Panc1 (cell line): ENCODE data around the gene DIP2C. TPM values are rescaled to one million over a fixed set of nuclear protein-coding genes. Genes with fewer than 3 reads are reported as not detected.

Experiments used
- ATAC-seq: fragments of 200-7000 bp; cut with Tn5 transposase; 2 replicates; pipeline ENCODE4 v1.9.1; 2020; ENCODE audit warnings: mild to moderate bottlenecking, moderate library complexity
- BruUV-seq: library from RNA; stranded (reverse); fragments of 400-500 nt; replicated peaks from 2 replicates; lab custom pipeline; 2021; lab: Mats Ljungman, UMichigan
- CTCF ChIA-PET: fragments of 300-600 bp; sonication (Branson Sonifier 250); formaldehyde crosslinking; loops from one replicate; lab custom pipeline; 2022; ENCODE audit warnings: antibody characterized with exemption; lab: Charles Lee
- POLR2A ChIA-PET: fragments of 300-600 bp; sonication (Branson Sonifier 250); formaldehyde crosslinking; loops from one replicate; lab custom pipeline; 2022; ENCODE audit warnings: antibody characterized with exemption; lab: Charles Lee
- DNase-seq: peaks from one replicate; pipeline ENCODE4 v3.0.0-alpha.2; 2010; ENCODE audit warnings: low read depth, low spot score
- H3K27ac ChIP-seq: 2 replicates; pipeline ENCODE4 v1.5.1; 2011; ENCODE audit warnings: mild to moderate bottlenecking, low read length, inconsistent platforms
- H3K27me3 ChIP-seq: fragments of 200-500 bp; sonication (Bioruptor generic); 2 replicates; pipeline ENCODE4 v1.6.0; 2014; ENCODE audit warnings: low read length, inconsistent platforms; ENCODE audit not compliant: control insufficient read depth, insufficient read depth
- H3K36me3 ChIP-seq: fragments of 200-500 bp; sonication (Bioruptor generic); 2 replicates; pipeline ENCODE4 v1.5.1; 2014; ENCODE audit warnings: inconsistent platforms, mild to moderate bottlenecking, low read length, moderate library complexity; ENCODE audit not compliant: control insufficient read depth, insufficient read depth
- H3K4me1 ChIP-seq: 2 replicates; pipeline ENCODE4 v1.5.1; 2011; ENCODE audit warnings: inconsistent platforms, mild to moderate bottlenecking, low read length, moderate library complexity; ENCODE audit not compliant: control insufficient read depth, insufficient read depth
- H3K4me3 ChIP-seq, 2 experiments: 2 replicates each; pipeline ENCODE4 v1.5.1; 2011 to 2012; ENCODE audit warnings: low read depth in 2 of 2, low read length in 2 of 2, mild to moderate bottlenecking in 2 of 2, inconsistent platforms in 1 of 2, moderate library complexity in 1 of 2
- H3K9me3 ChIP-seq: fragments of 200-500 bp; sonication (Bioruptor generic); 2 replicates; pipeline ENCODE4 v1.5.1; 2014; ENCODE audit warnings: low read depth, mild to moderate bottlenecking, inconsistent platforms, low read length, moderate library complexity; ENCODE audit not compliant: control insufficient read depth, insufficient read depth
- POLR2AphosphoS5 ChIP-seq: IDR thresholded peaks from 2 replicates; pipeline ENCODE4 v1.6.1; 2012; ENCODE audit warnings: mild to moderate bottlenecking, low read depth, low read length, moderate library complexity
- SIN3A ChIP-seq: IDR thresholded peaks from 2 replicates; pipeline ENCODE4 v1.6.1; 2012; ENCODE audit warnings: low read depth, mild to moderate bottlenecking, low read length, moderate library complexity, borderline replicate concordance; ENCODE audit not compliant: insufficient read depth
- TCF7L2 ChIP-seq: IDR thresholded peaks from 2 replicates; pipeline ENCODE4 v1.6.1; 2011; ENCODE audit warnings: mild to moderate bottlenecking, low read depth, low read length, inconsistent platforms
- in situ Hi-C: cut with HindIII; loops from 2 replicates; pipeline ENCODE4 v1.10.0; 2016; ENCODE audit warnings: low sequenced_read_pairs, low pct_unique_long_range_greater_than_20kb
- intact Hi-C: fragments of 100-400 bp; cut with micrococcal nuclease; formaldehyde crosslinking; loops from one replicate; pipeline ENCODE4 v1.10.0; 2022; ENCODE audit not compliant: unreplicated experiment
- total RNA-seq: library from RNA; stranded (reverse); gene quantifications from one replicate; pipeline ENCODE4 v1.2.1, GENCODE V29; 2021; ENCODE audit not compliant: unreplicated experiment
- TF ChIP-seq, protein P1 (sequence below): fragments of 450-650 bp; IDR thresholded peaks from 2 replicates; pipeline ENCODE4 v1.5.1; 2017; ENCODE audit warnings: mild to moderate bottlenecking
- TF ChIP-seq, protein P2 (sequence below), 2 experiments: IDR thresholded peaks; 2 replicates each; pipeline ENCODE4 v1.6.1; 2011 to 2012; ENCODE audit warnings: low read depth in 2 of 2, control low read depth in 1 of 2, low read length in 1 of 2, mild to moderate bottlenecking in 1 of 2, moderate library complexity in 1 of 2; ENCODE audit not compliant: insufficient read depth in 1 of 2

The DIP2C gene
- total RNA-seq, 1 experiment from 2014 or later: 13.2 TPM

DNA sequence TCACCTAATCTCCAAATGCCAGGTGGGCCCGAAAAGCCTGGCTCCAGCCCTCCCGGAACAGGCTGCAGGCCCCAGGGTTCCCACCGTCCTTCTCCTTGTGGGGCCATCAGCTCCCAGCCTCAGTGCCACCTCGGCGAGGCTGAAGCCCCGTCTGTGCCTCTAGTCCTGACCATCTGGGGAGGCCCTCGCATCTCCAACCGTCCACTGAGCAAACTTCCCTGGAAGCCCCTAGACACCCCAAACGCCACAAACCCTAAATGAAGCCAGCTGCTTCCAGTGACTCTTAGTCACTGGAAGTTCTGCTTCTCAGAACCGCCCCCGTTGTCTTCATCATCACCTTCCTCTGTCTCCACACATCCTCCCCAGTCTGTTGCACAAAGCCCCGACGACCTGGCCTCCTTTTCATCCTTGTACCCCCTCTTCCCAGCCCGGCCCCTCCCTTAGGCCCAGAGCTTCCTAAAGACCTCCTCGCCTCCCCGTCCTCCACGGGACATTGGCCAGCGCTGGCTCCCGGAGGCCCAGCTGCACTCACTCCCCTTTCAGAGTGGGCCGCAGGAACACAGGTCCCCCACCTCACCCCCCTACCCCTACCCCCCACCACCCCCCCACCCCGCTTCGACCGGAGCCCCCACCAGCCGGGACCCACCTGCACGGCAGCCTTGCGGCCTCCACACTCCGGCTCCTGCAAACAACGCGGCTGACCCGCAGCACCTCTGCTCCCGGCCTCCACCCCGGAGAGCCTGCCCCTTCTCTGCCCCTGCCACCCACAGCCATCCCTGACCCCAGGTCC, 1.1 kb upstream of the DIP2C start:
- H3K36me3 ChIP-seq: no peaks in the 10 kb centered on the region
- ChIA-PET POLR2A (interaction anchor here (0.8 kb wide), 1 partner anchor 22 kb away, joined by 4 read pairs; no protein-coding TSS in a partner anchor), CTCF (no interaction called here)
- no peak for ATAC-seq
- H3K4me3 ChIP-seq: peak overlapping the region; percentile 37 to 59
- H3K27ac ChIP-seq: peak overlapping the region; percentile 57; the same call in 1 of the 2 replicates
- in situ Hi-C loops: no loop called here
- no TSS peak for BruUV-seq
- TF ChIP-seq, protein P1, sequence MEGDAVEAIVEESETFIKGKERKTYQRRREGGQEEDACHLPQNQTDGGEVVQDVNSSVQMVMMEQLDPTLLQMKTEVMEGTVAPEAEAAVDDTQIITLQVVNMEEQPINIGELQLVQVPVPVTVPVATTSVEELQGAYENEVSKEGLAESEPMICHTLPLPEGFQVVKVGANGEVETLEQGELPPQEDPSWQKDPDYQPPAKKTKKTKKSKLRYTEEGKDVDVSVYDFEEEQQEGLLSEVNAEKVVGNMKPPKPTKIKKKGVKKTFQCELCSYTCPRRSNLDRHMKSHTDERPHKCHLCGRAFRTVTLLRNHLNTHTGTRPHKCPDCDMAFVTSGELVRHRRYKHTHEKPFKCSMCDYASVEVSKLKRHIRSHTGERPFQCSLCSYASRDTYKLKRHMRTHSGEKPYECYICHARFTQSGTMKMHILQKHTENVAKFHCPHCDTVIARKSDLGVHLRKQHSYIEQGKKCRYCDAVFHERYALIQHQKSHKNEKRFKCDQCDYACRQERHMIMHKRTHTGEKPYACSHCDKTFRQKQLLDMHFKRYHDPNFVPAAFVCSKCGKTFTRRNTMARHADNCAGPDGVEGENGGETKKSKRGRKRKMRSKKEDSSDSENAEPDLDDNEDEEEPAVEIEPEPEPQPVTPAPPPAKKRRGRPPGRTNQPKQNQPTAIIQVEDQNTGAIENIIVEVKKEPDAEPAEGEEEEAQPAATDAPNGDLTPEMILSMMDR: no peak
- TF ChIP-seq, protein P2, sequence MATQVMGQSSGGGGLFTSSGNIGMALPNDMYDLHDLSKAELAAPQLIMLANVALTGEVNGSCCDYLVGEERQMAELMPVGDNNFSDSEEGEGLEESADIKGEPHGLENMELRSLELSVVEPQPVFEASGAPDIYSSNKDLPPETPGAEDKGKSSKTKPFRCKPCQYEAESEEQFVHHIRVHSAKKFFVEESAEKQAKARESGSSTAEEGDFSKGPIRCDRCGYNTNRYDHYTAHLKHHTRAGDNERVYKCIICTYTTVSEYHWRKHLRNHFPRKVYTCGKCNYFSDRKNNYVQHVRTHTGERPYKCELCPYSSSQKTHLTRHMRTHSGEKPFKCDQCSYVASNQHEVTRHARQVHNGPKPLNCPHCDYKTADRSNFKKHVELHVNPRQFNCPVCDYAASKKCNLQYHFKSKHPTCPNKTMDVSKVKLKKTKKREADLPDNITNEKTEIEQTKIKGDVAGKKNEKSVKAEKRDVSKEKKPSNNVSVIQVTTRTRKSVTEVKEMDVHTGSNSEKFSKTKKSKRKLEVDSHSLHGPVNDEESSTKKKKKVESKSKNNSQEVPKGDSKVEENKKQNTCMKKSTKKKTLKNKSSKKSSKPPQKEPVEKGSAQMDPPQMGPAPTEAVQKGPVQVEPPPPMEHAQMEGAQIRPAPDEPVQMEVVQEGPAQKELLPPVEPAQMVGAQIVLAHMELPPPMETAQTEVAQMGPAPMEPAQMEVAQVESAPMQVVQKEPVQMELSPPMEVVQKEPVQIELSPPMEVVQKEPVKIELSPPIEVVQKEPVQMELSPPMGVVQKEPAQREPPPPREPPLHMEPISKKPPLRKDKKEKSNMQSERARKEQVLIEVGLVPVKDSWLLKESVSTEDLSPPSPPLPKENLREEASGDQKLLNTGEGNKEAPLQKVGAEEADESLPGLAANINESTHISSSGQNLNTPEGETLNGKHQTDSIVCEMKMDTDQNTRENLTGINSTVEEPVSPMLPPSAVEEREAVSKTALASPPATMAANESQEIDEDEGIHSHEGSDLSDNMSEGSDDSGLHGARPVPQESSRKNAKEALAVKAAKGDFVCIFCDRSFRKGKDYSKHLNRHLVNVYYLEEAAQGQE (IDR thresholded peaks at IDR 0.05; ENCODE audit: insufficient read depth in 1 of 2, low read depth in 2 of 2, low read length in 1 of 2): no peak
- TF ChIP-seq POLR2AphosphoS5 (no peak), TCF7L2 (no peak), SIN3A (no peak)
- no peaks in the 10 kb centered on the region for H3K9me3 ChIP-seq
- intact Hi-C loops: loop anchor here (10.0 kb wide), 1 partner anchor 94 kb away; no protein-coding TSS in a partner anchor
- H3K27me3 ChIP-seq: no peaks in the 10 kb centered on the region
- DNase-seq: no peak
- peaks cover 13% of the 10 kb centered on the region for H3K4me1 ChIP-seq

DNA sequence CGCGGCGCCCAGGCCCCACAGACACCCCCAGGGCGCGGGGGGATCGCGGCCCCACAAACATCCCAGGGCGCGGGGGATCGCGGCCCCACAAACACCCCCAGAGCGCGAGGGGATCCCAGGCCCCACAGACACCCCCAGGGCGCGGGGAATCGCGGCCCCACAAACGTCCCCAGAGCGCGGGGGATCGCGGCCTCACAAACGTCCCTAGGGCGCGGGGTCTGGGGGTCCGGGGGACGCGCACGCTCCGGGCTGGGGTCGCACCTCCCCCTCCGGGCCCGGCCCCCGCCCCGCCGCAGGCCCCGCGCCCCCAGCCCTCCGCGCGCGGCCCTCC, 382 bp downstream of the DIP2C start:
- BruUV-seq: no TSS peak
- CTCF ChIA-PET: no interaction called here
- no peak for DNase-seq
- peaks cover 17% of the 10 kb centered on the region for H3K4me1 ChIP-seq
- TF ChIP-seq, protein P2 (IDR thresholded peaks at IDR 0.05; ENCODE audit: insufficient read depth in 1 of 2, low read depth in 2 of 2, low read length in 1 of 2): no peak
- TF ChIP-seq TCF7L2 (no peak), POLR2AphosphoS5 (no peak), SIN3A (no peak)
- TF ChIP-seq, protein P1: no peak
- POLR2A ChIA-PET: no interaction called here
- peak; percentile 12 for ATAC-seq
- intact Hi-C loops (no loop called here), in situ Hi-C loops (no loop called here)
- no peaks in the 10 kb centered on the region for H3K9me3 ChIP-seq
- H3K4me3 ChIP-seq: peak overlapping the region; percentile 66 to 71
- no peaks in the 10 kb centered on the region for H3K36me3 ChIP-seq
- H3K27me3 ChIP-seq: no peaks in the 10 kb centered on the region
- peak overlapping the region; percentile 73 for H3K27ac ChIP-seq
